Natural killer cell (primary cell): ENCODE data around the gene ENAH. TPM values are rescaled to one million over a fixed set of nuclear protein-coding genes. Genes with fewer than 3 reads are reported as not detected.
"Not testable (repeated sequence)": the region's sequence is repeated elsewhere in the genome, so short reads cannot be mapped to it uniquely, and the experiment has no call there.

Experiments used
- ATAC-seq, 3 donors: fragments of 150-1000 bp in 2 of 3; fragments of 200-7000 bp in 1 of 3; cut with Tn5 transposase; 1 replicate in 1 of 3; 2 replicates in 2 of 3; pipeline ENCODE4 v1.10.0; 2021; ENCODE audit warnings: mild to moderate bottlenecking in 2 of 3, moderate library complexity in 2 of 3
- DNase-seq, 2 donors: peaks; one replicate each; pipeline versions ENCODE4 v3.0.0 to v3.0.0-alpha.2; 2013 to 2021; ENCODE audit warnings: mixed read lengths in 1 of 2
- H3K27ac ChIP-seq: one replicate; pipeline ENCODE4 v1.5.1; 2013; ENCODE audit warnings: mild to moderate bottlenecking, low read length
- H3K27me3 ChIP-seq: one replicate; pipeline ENCODE4 v1.6.1; 2013; ENCODE audit warnings: low read length; ENCODE audit not compliant: control insufficient read depth, insufficient read depth
- H3K36me3 ChIP-seq: one replicate; pipeline ENCODE4 v1.6.1; 2013; ENCODE audit warnings: low read length; ENCODE audit not compliant: control insufficient read depth, insufficient read depth
- H3K4me1 ChIP-seq: one replicate; pipeline ENCODE4 v1.6.1; 2013; ENCODE audit warnings: low read length; ENCODE audit not compliant: control insufficient read depth, insufficient read depth
- H3K4me3 ChIP-seq: one replicate; pipeline ENCODE4 v1.5.1; 2013; ENCODE audit warnings: low read length
- H3K9me3 ChIP-seq: one replicate; pipeline ENCODE4 v1.6.1; 2013; ENCODE audit warnings: low read length; ENCODE audit not compliant: control insufficient read depth, insufficient read depth
- H3K27ac Mint-ChIP-seq, 2 donors: one replicate each; pipeline ENCODE4 v1.8.0; 2022; ENCODE audit warnings: mild to moderate bottlenecking in 2 of 2, mixed read lengths in 2 of 2, moderate library complexity in 1 of 2
- H3K27me3 Mint-ChIP-seq, 2 donors: one replicate each; pipeline ENCODE4 v1.8.0; 2022; ENCODE audit warnings: low read depth in 2 of 2, mixed read lengths in 2 of 2
- H3K36me3 Mint-ChIP-seq: one replicate; pipeline ENCODE4 v1.8.0; 2022; ENCODE audit warnings: mixed read lengths
- H3K4me1 Mint-ChIP-seq, 2 donors: one replicate each; pipeline ENCODE4 v1.8.0; 2022; ENCODE audit warnings: mixed read lengths in 2 of 2
- H3K4me3 Mint-ChIP-seq: one replicate; pipeline ENCODE4 v1.8.0; 2022; ENCODE audit warnings: mild to moderate bottlenecking, moderate library complexity, mixed read lengths
- H3K9me3 Mint-ChIP-seq, 2 donors: one replicate each; pipeline ENCODE4 v1.8.0; 2022; ENCODE audit warnings: mixed read lengths in 2 of 2
- WGBS: methylation state at CpG from one replicate; pipeline ENCODE4 v1.1.7; 2013; ENCODE audit warnings: missing lambda C conversion rate; ENCODE audit not compliant: insufficient coverage; 5-methylcytosine and 5-hydroxymethylcytosine counted together
- intact Hi-C: fragments of 100-400 bp; cut with micrococcal nuclease; formaldehyde crosslinking; loops from one replicate; pipeline ENCODE4 v1.14.2; 2022
- total RNA-seq, 4 donors: library from RNA; stranded (reverse); fragments of 120-200 nt in 1 of 4; gene quantifications; one replicate each; pipeline versions ENCODE4 v1.2.3 to v1.2.4, GENCODE V29; 2013 to 2022
- TF ChIP-seq, protein P1 (sequence below): fragments of 200-600 bp; IDR thresholded peaks from one replicate; pipeline ENCODE4 v1.8.0; 2022; ENCODE audit warnings: antibody characterized with exemption

The ENAH gene
- total RNA-seq, 3 donors from 2014 or later (not counting 1 experiment from before 2014, with no cell fraction given) = not detected

DNA sequence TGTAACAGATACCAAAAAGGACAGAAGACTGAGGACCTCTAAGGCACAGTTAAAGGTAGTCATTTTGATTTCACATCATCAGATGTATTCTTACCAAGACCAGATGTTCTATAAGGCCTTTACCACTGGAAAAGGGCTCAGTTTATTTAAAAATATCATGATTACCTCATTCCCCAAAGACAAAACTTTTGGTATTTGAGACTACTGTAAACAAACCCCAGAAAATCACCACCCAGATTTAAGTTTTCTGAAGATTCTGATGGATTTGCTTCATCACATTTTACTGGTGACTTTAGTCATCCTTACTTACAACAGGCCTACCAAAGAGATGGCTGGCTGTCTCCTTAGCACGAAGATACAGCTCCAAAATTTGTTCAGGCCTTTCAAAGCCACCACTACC, 8.3 kb downstream of the ENAH start:
- Mint-ChIP-seq H3K4me1 (no peaks in the 10 kb centered on the region), H3K27ac (no peak overlapping the region), H3K27me3 (peaks cover 15 to 28% of the 10 kb centered on the region in 2 donors), H3K4me3 (no peak overlapping the region), H3K36me3 (no peaks in the 10 kb centered on the region), H3K9me3 (no peaks in the 10 kb centered on the region)
- Histone ChIP-seq H3K36me3 (no peaks in the 10 kb centered on the region), H3K4me1 (no peaks in the 10 kb centered on the region), H3K27me3 (peaks cover 21% of the 10 kb centered on the region), H3K9me3 (no peaks in the 10 kb centered on the region), H3K27ac (no peak overlapping the region), H3K4me3 (no peak overlapping the region)
- TF ChIP-seq, protein P1, sequence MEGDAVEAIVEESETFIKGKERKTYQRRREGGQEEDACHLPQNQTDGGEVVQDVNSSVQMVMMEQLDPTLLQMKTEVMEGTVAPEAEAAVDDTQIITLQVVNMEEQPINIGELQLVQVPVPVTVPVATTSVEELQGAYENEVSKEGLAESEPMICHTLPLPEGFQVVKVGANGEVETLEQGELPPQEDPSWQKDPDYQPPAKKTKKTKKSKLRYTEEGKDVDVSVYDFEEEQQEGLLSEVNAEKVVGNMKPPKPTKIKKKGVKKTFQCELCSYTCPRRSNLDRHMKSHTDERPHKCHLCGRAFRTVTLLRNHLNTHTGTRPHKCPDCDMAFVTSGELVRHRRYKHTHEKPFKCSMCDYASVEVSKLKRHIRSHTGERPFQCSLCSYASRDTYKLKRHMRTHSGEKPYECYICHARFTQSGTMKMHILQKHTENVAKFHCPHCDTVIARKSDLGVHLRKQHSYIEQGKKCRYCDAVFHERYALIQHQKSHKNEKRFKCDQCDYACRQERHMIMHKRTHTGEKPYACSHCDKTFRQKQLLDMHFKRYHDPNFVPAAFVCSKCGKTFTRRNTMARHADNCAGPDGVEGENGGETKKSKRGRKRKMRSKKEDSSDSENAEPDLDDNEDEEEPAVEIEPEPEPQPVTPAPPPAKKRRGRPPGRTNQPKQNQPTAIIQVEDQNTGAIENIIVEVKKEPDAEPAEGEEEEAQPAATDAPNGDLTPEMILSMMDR = no peak
- ATAC-seq = no peak
- DNase-seq = no peak
- WGBS = 67% methylated on average over 1 of the region's 1 CpG
- intact Hi-C loops = no loop called here

DNA sequence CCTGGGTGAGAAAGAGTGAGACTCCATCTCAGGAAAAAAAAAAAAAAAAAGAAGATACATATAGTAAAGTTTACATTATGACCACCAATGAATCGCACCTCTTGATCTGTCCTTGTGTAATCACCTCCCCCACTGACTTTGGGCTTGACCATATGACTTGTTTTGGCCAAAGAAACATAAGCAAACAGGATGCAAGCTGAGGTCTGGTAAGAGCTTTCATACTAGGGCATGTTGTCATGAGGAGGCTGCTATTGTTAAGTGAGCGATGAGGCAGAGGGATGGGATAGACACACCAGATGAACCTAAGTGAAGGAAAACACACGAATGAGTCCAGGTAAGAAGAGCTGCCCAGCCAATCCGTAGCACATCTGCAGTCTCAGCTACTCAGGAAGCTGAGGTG, 10.7 kb downstream of the ENAH start:
- DNase-seq (no peak), ATAC-seq (no peak)
- H3K36me3 ChIP-seq = no peaks in the 10 kb centered on the region
- H3K27me3 ChIP-seq = peaks cover 3% of the 10 kb centered on the region
- H3K4me3 ChIP-seq = no peak overlapping the region
- H3K4me1 Mint-ChIP-seq = no peaks in the 10 kb centered on the region
- H3K9me3 ChIP-seq = no peaks in the 10 kb centered on the region
- intact Hi-C loops = no loop called here
- H3K27ac ChIP-seq = no peak overlapping the region
- TF ChIP-seq, protein P1 = no peak
- peaks cover 7% of the 10 kb centered on the region in 2 donors for H3K27me3 Mint-ChIP-seq
- H3K4me1 ChIP-seq = no peaks in the 10 kb centered on the region
- no peak overlapping the region for H3K4me3 Mint-ChIP-seq
- no peaks in the 10 kb centered on the region for H3K36me3 Mint-ChIP-seq
- no peak overlapping the region for H3K27ac Mint-ChIP-seq
- no peaks in the 10 kb centered on the region for H3K9me3 Mint-ChIP-seq
- WGBS = 87% methylated on average over 4 of the region's 4 CpGs

DNA sequence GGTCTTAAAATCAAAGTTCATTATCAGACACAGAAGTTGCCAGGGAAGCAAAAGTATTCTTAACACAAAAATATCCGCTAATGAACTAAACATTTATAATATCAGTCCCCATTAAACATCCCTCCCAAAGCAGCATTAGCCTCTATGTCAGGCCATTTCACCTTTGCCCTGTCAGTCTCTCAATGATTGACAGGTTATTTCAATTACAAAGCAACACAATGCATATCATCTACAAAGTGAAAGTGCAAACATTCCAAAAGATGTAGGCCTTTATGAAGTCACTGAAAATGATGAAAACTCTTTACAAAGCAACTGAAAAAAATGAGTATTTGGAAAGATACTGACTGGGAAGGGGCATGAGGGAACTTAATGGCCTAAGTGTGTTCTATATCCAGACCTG, 14.1 kb downstream of the ENAH start:
- H3K4me1 ChIP-seq = no peaks in the 10 kb centered on the region
- H3K27me3 ChIP-seq = no peaks in the 10 kb centered on the region
- WGBS = 94% methylated on average over 1 of the region's 1 CpG
- DNase-seq = no peak
- Mint-ChIP-seq H3K4me1 (no peaks in the 10 kb centered on the region), H3K27ac (no peak overlapping the region), H3K9me3 (no peaks in the 10 kb centered on the region), H3K4me3 (no peak overlapping the region), H3K27me3 (peaks cover 7 to 15% of the 10 kb centered on the region in 2 donors), H3K36me3 (no peaks in the 10 kb centered on the region)
- no peaks in the 10 kb centered on the region for H3K9me3 ChIP-seq
- H3K27ac ChIP-seq = no peak overlapping the region
- H3K36me3 ChIP-seq = no peaks in the 10 kb centered on the region
- no peak overlapping the region for H3K4me3 ChIP-seq
- intact Hi-C loops = no loop called here
- no peak for ATAC-seq
- TF ChIP-seq, protein P1 = no peak

DNA sequence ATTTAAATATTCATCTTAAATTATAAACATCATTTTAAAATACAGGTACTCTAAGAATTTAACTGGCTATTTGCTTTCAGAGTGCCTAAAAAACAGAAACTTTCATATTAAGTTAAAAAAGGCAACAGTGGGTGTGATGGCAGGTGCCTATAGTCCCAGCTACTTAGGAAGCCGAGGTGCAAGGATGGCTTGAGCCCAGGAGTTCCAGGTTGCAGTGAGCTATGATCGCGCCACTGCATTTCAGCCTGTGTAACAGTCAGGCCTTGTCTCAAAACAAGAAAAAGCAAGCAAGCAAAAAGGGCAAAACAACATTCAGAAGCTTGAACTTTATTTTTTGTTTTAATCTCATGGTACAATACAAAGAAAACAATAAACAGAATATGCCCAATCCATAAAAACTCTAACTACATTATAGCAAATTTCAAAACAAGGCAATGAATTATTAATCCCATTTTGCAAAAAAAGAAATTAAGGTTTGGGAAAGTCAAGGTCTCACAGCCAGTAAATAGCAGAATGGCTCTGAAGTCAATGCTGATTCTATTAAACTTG, 15.2 kb downstream of the ENAH start:
- Histone ChIP-seq H3K36me3 (no peaks in the 10 kb centered on the region), H3K9me3 (no peaks in the 10 kb centered on the region), H3K27ac (no peak overlapping the region), H3K27me3 (no peaks in the 10 kb centered on the region), H3K4me1 (no peaks in the 10 kb centered on the region), H3K4me3 (no peak overlapping the region)
- ATAC-seq (no peak), DNase-seq (no peak)
- intact Hi-C loops = no loop called here
- H3K4me3 Mint-ChIP-seq = no peak overlapping the region
- TF ChIP-seq, protein P1 = no peak
- 92% methylated on average over 3 of the region's 3 CpGs for WGBS
- H3K27me3 Mint-ChIP-seq = peaks cover 7 to 12% of the 10 kb centered on the region in 2 donors
- no peaks in the 10 kb centered on the region for H3K4me1 Mint-ChIP-seq
- H3K9me3 Mint-ChIP-seq = no peaks in the 10 kb centered on the region
- H3K27ac Mint-ChIP-seq = no peak overlapping the region
- H3K36me3 Mint-ChIP-seq = no peaks in the 10 kb centered on the region

DNA sequence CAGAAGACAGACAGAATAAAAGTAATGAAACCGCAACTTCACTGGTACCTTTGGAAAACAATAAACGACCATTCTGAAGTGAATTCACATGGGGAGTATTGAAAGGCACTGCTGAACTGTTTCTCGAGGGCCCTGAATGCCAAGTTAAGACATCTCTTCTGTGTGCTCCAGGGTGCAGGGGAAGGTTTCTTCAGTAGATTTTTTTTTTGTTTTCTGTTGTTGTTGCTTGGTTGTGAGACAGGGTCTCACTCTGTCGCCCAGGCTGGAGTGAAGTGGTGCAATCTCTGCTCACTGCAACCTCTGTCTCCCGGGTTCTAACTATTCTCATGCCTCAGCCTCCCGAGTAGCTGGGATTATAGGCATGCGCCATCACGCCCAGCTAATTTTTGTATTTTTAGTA, 15.9 kb downstream of the ENAH start:
- H3K27me3 ChIP-seq, H3K9me3 Mint-ChIP-seq, DNase-seq, H3K4me1 Mint-ChIP-seq, H3K36me3 ChIP-seq, H3K27ac Mint-ChIP-seq, H3K4me1 ChIP-seq, H3K9me3 ChIP-seq, H3K36me3 Mint-ChIP-seq, ATAC-seq, H3K4me3 ChIP-seq, H3K4me3 Mint-ChIP-seq, H3K27me3 Mint-ChIP-seq, intact Hi-C loops, H3K27ac ChIP-seq: not testable (repeated sequence)
- WGBS = 89% methylated on average over 8 of the region's 8 CpGs
